HG03064 (cell line): ENCODE results near the gene TLL2.

ENCODE experiments used
- ATAC-seq: cut with Tn5 transposase; IDR thresholded peaks from one replicate; pipeline ENCODE4 v1.9.1; 2021; ENCODE audit warnings: low read depth; ENCODE audit not compliant: unreplicated experiment

The TLL2 gene

DNA sequence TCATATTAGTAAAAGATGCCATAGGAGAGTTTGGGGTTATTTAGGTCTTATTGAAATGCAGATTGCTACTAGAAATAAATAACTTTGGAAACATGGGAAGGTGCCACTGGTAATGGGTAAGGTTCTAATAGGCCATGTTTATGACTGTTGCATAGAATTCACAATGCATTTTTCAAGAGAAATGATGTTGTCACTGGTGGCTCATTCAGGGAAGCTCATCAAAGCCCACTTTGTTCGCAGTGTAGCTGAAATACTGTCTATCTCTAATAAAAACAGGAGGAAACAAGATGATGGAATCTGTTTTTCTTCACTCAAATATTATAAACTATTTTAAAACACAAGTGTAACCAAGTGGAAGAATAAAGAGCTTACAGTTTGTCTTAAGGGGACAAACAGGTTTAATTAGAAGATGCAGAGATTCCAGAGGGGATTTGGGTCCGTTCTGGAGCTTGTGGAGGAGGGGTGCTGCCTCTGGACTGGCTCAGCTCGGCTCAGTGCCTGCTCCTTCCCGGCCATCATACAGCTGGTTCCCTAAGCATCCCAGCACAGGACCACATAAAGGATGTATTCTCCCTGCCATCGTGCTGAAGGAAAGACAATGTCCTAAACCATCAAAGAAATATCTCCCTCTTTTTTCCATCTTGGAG is 175.3 kb downstream of the TLL2 start:
- ATAC-seq = no peak

DNA sequence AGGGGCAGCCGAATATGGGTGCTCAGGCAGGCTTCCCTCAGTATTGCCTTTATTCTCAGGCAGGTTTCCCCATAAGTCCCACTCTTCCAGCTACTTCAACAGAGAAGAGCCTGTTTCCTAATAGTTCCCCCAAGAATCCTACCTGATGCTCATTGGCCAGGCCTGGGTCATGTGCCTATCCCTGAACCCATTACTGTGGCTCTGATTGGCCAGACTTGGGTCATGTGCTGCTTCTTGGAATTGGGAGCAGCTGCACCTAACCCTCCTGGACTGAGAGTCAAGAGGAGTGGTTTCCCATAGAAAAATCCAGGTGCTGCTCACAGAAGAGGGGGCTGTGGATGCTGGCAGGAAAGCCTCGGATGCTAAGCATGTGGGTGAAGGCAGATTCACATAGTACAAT is 176.6 kb downstream of the TLL2 start:
- no peak for ATAC-seq

DNA sequence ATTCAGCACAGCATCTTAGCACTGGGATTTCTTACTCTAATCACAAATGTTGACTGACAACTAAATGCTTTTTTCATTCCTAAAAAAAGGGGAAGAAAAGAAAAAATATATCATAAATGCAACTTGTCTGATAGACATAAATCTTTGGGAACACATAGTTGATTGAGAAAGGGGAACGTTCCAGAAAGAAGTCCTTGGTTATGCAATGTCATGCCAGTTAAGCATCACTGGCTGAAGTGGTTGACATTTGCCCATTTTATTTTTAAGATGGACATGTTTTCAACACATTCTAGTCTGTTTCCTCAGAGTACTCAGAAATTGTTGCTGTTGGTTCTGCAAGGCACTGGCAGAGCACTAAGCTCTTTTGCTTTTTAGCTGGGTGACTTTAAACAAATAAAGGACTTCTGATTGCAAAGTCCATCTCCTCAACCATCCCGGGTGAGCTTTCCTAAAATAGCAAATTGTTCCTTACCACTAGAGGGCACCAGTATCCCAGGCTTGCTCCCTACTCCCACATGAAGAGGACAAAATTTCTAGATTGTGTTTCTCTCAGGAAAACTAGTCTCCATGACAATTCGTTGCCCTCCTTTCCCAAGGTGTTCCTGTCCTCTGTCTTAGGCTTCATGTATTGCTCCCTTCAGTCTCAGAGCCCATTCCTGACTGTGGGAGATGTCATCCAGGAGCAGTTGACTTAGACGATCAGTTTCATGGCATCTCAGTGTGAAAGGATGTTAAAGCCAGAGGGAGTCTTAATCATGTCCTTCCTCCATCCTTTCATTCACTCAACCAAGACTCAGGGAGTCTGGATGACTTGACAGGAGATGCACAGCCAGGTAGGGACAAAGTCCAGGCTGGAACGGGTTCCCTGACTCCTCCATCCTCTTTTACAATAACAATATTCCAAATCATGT is 178.9 kb downstream of the TLL2 start:
- no peak for ATAC-seq

DNA sequence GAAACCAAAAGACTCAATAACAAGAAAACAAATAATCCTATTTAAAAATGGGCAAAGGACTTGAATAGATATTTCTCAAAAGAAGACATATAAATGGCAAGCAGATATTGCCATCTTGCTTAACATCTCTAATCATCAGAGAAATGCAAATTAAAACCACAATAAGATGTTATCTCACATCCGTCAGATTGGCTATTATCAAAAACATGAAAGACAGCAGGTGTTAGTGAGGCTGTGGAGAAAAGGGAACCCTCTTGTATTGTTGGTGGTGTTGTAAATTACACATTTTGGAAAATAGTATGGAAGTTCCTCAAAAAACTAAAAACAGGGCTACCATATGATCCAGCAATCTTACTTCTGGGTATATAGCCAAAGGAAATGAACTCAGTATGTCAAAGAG is 180.6 kb downstream of the TLL2 start:
- no peak for ATAC-seq

DNA sequence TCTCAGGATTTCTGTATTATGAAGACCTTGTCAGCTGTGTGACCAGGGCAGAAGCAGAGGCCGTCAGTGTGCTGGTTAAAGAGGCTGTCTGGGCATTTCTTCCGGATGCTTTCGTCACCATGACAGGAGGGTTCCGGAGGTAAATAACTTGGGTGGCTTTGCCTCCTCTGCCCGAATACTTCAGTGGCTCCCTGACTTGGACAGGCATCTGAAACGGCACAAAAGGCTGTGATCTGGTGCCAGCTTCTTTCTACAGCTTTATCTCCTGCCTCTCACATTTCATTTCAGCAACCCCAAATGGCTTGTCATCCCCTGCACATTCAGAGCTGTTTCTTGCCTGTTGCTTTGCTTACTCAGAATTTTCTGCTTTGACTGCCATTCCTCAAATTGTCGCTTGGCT is 186.3 kb downstream of the TLL2 start:
- no peak for ATAC-seq

DNA sequence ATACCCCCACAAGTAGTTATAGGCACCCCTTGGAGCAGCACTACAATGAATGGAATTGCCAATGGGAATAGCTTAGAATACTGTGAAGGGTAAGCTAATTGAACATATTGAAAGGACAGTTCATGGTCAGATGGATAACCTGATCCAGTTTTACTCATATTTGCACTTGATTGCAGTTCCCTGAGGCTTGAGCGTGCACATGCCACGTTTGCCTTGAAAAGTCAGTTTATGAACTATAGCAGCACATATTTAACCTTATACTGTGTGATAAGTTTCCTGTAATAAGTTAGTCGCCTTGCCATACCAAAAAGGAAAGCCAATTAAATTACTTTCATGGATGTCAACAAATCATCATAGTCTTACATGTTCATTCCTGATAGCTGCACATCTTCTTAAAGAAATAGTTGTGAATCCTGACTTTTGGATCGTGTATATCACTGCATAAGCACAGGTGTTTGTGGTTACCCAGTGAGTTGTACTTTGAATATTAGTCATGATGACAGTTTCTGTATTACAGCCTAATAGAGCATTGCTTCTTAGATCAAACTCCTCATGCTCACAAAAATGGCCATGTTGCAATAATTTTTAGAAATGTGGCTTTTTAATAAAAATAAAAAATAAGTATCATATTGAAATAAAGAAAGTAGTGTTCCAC is 187.9 kb downstream of the TLL2 start:
- ATAC-seq = peak; percentile 93

DNA sequence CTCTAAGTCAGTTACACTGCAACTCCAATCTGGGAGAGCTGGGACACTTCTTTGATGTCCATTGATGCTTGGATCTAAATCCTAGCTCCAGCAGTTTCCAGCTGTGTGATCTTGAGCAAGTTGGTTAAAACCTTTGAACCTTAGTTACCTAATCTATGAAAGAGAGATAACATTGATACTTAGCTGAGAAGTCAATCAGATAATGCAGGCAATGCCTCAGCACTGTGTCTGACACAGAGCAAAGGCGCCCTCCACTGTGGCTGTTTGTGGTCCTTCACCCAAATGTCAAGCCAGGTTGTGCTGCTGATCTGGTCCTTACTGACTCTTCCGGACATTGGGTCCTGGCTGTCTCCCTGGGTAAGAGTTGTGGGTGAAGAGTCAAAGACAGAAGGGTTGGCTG is 189.3 kb downstream of the TLL2 start:
- no peak for ATAC-seq

DNA sequence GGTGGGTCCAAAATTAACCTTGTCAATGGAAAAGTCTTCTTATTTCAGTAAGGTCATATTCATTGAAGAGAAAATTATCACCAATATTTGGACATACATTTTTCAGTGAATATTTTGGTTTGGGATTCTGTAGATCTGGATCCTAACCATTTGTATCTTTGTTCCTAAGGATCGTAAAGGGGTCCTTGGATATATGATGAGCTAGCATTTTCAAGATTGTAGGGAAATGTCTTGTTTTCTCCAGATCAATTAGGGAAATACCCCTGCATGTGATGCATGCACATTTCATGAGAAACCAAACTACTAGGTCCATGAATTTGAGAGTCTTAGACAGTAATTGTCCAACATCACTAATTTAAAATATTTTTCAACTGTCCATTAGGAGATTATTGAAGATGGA is 191.5 kb downstream of the TLL2 start:
- ATAC-seq = no peak

DNA sequence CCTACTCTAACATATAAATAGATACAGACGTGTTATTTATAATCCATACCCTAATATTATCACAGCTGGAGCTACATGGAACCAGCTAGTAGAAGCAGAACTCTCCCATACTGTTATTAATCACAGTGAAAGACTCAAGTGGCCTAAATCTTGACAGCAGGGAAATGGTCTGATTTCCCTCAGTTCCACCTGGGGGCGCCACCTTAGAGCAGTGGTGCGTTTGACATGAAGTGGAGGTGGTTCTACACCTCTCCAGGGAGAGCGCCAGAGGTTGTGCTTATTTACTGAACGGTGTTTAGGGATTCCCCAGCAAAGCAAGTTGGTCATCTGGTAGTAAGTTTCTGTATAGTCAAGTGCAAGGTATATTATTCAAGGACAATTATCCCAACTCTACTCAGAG is 191.9 kb downstream of the TLL2 start:
- ATAC-seq = no peak

DNA sequence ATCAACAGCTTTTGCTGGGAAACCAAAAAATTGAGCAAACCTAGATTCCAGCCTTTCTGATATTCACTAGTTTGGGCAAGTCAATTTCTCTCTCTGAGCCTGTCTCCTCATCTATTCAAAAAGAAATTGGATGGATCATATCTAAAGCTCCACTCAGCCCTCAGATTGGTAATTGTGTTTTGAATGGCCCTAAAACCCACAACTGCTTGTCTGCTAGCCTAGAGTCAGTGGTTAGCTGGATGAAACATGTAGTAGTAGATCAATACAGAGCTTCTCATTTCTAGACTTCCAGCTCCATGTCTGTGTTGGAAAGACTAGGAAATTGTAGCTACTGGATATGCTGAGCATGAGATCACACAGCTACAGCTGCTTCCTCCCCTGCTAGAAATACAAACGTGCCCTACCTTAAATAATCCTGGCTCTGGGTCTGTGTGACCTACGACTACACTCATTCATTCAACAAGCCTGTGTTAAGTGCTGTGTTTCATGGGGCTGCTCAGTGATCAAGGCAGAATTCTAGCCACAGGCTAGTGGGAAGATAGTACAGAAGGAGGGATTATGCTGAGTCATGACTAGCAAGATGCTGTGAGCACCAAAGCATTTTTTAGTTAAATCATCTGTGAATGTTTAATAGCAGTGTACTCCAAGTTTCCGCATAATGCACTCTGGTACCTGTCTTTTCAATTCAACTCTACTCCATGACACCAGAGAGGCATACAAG is 193.8 kb downstream of the TLL2 start:
- no peak for ATAC-seq

DNA sequence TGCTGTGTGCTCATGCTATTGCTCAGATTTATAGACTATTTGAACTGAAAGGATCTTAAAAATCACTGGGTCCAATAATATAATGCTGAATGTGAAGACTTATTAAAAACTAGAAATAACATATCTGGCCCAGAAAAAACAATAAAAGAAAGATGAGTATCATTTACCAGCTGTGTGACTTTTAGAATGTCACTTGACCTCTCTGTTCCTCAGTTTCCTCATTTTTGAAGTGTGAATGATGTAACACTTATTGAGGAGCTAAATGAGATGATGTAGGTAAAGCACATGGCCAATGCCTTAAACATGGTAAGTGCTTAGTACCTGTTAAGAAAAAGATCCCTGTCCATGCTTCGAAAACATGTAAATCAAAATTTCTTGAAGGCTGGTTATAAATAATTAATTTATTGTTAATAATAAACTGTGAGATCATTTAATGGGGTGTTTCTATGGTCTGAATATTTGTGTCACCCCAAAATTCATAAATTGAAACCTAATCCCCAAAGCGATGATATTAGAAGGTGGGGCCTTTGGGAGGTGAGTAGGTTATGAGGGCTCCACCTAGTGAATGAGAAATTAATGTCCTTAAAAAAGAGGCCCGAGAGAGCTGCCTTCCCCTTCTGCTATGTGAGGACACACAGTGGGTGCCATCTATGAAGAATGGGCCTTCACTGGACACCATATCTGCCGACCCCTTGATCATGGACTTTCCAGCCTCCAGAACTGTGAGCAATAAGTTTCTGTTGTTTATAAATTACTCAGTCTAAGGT is 196.5 kb downstream of the TLL2 start:
- no peak for ATAC-seq
